Colon (tissue), 2 donors: ENCODE data around the gene AOPEP.

Source experiments
- FAIRE-seq: peaks from 2 replicates; lab custom pipeline; 2012; peaks lifted over from hg19 to GRCh38; lab: Jason Lieb, UNC
- donor health status: control.
- donor health status: control.

The AOPEP gene

DNA sequence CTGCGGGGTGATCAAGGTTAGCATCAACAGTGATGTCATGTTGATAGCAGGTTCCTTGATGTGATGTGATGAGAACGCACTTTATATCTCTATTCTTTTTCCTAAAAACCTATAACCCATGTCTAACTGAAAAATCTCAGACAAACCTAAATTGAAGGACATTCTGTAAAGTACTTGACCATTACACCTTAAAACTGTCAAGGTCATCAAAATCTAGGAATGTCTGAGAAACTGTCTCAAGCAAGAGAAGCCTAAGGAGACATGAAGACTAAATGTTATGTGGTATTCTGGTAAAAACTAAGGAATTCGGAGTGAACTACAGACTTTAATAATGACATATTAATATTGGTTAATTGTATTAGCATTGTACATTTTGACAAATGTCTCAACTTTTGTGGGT is 170.0 kb downstream of the AOPEP start:
- no peak for FAIRE-seq

- FAIRE-seq = no peak
Measured at GRCh38 chr9:94899464-94900221, 173.1 kb downstream of the AOPEP start.

- FAIRE-seq = no peak
Measured at GRCh38 chr9:94900222-94901018, 173.9 kb downstream of the AOPEP start.

GRCh38 chr9:94901019-94901363 is 174.5 kb downstream of the AOPEP start:
- FAIRE-seq = no peak

DNA sequence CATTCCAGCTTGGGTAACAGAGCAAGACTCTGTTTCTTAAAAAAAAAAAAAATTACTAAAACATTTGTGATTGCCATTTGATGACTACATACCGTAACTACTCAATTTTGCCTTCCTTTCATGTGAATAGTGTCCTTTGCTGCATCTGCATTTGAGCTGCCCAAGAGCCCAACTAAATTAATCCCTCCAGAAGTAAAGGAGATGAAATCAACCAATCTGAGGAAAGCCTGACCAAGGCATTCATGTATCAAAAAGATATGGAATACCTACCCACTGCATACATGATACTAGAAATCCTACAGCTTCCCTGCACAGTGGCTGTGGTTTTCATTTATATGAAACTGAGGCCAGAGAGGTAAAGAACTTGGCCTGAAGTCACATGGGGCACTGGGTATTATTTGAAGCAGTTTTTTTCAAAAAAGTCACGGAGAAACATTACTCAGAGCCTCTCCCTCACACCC is 177.5 kb downstream of the AOPEP start:
- FAIRE-seq = no peak

- FAIRE-seq = no peak
Measured at GRCh38 chr9:94904806-94905205, 178.3 kb downstream of the AOPEP start.

DNA sequence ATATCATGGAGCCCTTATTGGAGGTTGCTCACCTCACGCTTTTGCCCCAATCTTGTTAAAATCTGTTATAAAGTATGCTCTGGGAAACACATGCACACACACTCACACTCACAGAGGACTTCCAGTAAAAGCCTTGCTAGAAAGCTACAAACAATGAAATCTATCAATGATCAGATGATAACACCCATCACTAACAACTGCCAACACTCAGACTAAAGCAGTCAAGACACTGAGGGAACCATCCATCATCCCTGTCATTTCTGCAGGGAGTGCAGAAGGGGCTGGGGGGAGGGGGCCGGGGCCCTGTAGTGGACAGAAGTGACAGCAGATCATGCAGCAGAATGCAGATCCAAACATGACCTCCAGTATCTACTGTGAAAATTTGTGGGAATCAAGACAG is 179.1 kb downstream of the AOPEP start:
- FAIRE-seq = no peak

DNA sequence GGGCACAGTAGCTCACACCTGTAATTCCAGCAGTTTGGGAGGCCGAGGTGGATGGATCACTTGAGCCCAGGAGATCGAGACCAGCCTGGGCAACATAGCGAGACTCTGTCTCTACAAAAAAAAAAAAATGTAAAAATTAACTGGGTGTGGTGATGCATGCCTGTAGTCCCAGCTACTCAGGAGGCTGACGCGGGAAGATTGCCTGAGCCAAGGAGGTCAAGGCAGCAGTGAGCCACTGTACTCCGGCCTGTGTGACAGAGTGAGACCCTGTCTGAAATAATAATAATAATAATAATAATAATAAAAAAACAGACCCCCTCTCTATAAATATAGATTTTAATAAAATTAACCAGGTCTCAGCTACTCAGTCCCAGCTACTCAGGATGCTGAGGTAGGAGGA is 179.7 kb downstream of the AOPEP start:
- FAIRE-seq = no peak

DNA sequence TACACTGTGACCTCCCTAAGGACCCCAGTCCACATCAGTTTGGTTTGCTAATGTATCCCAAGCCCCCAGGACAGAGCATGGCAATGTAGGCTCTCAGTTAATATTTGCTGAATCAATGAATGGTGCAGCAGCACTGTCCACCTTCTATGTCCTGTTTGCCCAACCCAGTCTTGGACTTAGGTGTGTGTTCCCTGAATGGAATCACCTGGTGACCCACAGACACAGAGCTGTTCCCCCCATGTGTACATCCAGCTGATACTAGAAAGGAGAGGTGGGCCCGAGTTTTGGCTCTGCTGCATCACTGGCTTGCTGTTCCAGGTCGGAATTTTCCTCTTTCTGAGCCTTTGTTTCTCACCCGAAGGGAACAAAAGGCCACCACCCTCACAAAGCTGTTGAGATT is 180.2 kb downstream of the AOPEP start:
- no peak for FAIRE-seq

GRCh38 chr9:94907264-94907936 is 180.9 kb downstream of the AOPEP start:
- FAIRE-seq = no peak

DNA sequence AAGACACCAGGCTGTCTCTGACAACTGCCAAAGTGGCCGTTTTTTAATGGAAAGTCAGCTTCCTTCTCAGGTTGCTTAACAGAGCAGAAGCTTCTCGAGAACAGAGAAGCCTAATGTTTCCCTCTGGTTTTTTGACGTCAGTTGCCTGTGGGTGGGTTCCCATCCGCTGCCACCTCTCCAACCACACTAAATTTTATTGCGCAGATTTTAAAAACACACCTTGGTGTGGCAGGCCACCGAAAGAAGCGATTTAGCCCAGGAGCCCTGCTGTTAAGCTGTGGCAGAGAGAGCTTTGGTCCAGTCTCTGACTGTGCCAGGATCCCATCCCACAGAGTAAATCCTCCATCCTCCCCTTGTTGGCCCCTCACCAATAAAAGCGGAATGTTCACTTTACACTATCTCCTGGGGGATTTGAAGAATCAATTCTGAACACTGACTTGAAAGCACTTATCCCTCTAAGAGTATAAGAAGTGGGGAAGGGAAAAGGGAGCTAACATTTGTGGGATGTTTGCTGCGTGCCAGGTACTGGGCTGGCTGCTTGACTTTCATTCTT is 181.6 kb downstream of the AOPEP start:
- FAIRE-seq = no peak

DNA sequence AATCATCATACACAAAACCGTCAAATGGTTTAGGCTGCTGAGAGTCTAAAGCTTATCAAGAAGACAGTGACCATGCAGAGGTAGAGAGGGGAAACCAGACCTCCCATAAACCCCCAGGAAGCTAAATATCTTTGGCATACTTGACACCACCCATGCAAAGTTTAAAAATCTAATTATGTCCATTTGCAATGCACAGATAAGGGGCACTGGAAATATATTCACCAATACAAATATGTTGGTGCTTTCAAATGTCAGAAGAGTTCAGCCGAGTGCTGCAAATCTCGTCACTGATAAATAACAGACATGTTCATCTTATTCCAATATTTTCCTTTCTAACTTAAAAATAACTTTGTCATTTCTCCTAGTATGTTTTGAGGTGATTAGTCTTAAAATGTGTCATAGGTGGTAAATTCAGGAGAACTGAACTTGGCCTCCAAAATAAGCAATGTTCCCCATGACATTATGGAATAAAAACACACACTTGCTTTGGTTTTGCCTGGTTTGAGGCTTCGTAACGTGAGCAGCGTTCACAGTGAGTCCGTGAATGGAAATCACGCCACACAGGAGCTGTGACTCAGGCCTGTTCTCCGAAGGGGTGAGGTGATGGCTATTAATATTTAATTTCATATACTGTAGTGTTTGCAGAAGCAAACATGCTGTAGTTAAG is 182.2 kb downstream of the AOPEP start:
- no peak for FAIRE-seq

DNA sequence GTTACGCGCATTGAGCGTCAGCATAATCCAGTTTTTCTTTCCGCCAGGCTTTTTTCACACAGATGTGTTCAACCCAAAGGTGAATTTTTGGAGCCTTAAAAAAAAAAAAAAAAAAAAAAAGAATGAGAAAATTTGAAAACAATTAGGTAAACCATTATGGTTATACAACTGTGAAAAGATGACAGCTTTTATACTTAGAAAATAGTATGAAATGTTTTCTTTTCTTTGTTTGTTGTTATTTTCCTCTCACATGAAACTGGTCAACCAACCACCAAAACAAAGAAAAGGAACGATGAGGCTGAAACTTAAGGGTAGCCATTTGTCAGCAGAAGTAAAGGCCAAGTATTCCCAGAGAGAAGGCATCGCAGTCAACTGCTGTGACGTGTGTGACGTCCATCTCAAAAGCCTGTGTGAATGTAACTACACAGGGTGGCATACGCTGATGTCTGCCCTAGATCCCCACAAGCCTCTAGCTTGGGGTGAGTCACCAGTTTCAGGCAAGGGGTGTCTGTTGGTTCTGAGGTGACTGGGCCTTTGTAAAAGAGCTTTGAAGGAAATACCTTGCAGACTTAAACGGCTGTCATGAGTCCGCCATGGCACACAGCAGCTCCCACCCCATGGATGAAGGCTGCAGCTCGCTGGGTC is 182.9 kb downstream of the AOPEP start:
- no peak for FAIRE-seq

DNA sequence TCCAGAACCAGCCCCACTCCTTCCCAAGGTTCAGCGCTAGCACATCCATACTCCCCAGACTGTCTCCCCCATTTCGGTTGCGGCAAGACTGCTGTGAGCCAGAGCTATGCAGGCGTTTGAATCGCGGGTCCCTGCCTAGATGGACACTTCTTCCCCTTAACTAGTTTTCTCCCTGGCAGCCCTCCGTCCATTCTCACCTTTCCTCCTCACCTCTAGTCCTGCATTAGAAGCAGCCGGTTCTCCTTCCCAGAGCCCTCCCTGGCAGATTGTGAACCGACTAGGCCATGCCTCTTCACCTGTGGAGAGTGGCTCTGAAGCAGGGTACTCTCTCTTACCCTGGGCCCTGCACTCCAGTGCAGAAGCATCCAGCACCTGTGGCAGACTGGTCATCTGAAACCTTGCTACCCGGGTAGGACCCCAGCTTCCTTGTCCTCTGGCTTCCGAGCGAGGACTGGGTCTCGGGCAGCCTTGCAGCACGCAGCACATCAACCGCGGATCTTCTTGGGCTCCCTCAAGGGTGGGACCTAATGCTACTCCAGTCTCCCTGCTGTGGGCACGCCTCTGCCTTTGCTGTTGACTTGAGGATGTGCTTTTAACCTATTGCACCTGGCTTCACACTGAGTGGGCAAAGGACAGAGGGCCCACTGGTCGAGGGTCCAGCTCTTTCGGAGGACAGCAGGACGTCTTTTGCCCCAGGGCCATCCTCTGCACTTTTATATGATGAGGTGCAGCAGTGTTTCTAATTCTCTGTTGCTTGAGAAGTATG is 183.6 kb downstream of the AOPEP start:
- FAIRE-seq = no peak

DNA sequence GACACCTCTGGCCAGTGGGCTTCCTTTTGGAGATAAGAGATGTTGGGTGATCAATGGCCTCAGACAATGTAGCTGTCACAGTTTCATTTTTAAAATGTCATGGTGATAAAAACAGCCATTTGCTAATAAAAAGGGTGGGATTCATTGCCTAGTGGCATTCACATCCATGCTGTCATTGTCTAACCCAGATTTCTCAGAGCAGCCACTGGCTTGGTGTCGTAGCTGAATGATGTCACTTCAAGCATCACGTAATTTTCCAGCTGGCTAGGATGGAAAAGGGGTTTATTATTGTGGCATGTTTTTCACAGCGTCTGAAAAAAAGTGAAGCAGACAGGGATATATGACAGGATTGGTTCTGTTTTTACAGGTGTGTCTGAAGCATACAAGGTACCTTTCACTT is 184.7 kb downstream of the AOPEP start:
- FAIRE-seq = no peak

- FAIRE-seq = no peak
Measured at GRCh38 chr9:94911986-94912635, 185.6 kb downstream of the AOPEP start.

DNA sequence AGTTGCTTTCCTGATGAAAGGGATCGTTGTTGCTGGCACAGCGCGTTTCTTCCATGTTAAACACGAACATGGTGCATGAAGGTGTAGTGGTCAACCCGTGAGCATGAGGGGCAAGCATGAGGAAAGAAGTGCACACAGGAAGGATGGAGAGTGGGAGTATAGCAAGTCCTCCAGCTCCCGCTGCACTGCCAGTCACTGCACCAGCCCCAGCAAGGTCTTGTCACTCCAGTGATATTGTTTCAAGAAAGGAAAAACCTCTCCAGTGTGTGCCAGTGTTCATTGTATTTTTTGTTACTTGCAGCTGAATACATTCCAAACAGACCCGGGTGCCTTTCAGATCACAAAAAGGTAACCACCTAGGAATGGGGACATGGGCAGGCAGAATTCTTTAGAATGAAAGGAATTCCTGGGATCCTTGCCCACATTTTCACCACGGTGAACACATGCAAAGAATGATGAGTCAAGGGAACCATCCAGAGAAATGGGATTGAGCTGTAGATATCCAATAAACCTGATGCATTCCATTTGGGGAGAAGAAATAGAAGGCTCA is 186.3 kb downstream of the AOPEP start:
- no peak for FAIRE-seq

DNA sequence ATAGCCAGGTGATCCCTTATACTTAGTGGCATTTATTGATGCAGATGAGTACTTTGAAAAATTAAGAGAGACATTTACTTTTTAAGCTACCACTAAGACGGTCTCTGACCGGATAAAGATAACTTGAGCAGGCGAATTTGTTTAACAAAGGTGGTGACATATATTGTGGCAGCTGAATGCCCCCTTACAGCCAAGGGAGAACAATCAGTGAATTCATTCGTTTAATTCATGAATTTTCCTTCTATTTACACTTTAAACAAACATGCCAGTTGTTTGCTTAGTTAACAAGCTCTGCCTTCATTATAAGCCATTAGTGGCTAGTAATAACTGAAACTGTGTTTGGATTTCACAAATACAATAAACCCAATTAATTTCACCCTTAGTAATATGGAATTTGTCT is 187.1 kb downstream of the AOPEP start:
- FAIRE-seq = no peak

DNA sequence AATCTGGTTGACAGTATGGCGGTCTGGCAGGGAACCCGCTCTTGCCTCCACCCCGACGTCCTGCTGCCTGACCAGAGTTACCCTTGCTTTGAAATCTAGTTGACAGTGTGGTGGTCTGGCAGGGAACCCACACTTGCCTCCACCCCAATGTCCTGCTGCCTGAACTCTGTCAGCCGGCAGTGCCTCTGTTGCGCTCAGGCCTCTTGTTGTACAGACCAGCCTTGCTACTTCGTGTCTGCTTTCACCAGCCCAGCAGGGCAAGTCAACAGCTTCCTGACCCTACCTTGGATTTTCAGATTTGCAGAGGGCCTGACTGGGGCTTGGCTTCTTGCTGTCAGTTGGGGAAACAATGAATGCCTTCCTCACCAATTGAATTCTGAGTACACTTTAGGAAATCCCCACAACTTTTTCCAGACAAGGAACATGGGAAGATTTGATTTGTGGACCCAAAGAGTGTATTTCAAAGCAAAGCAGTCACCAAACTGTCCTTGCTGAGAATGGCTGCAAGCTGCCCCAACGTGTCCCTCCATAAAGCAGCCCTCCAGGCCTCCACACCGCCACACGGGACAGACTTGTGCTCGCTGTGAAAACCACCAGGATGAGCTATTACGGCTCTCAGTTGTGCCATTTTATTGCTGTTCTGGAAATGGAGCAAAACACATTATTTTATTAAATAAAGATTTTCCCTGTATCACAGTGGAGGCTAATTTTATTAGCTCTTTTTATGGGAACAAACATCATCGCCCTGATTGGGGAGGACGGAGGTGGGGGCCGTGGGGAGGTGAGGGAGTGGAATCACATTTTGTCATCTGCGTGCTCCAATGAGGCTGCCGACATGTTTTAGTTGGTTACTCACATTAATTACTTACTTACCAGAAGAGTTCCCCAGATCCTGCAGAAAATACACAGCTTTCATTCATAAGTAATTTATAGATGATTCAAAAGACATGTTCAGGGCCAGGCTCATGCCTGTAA is 189.3 kb downstream of the AOPEP start:
- FAIRE-seq = no peak
